Inferior parietal cortex (tissue), 1 donor: ENCODE measurements around the gene ACTR1A.
"Not testable (repeated sequence)": the region's sequence is repeated elsewhere in the genome, so short reads cannot be mapped to it uniquely, and the experiment has no call there.

Source experiments
- DNase-seq: peaks from one replicate; pipeline ENCODE4 v3.0.0-alpha.2; 2016; ENCODE audit errors: extremely low spot score

Gene ACTR1A

DNA sequence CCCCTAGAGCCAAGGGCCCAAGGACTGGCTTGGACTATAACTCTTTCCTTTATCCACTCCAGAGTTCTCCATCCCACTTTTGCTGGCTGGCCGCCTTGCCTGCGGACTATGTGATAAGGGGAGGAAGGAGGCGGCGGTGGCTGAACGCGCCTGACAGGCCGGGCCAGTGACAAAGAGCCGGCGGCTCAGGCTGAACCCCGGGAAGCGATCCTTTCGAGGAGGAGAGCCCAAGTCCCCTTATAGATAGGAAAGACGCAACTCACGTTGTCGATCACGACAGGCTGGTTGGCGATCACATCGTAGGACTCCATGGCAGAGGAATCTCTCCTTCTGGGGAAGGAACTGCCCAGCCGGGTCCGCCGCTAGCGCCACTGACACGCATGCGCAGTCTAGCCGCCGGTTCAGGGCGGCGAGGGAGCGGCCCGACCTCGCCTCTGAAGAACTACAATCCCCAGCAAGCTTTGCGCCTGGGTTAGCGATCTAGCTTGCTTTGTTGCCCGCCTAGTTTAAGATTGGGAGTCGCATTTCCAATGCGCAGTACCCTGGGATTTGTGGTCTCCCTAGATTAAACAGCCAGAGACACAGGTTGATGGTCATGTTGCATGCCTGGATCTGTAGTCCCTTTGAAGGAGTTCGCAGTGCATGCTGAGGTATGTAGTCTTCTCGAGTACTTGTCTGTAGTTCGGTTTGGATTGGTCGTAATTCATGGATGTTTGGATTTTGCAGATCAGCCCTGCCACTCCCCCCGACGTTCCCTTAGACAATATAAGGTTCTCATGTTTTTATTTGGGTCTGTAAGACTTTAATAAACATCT lies at the start of gene ACTR1A:
ACTR1A (minus strand) TSS at position 376 of the 815 bp plus-strand sequence; CDS start at position 311, 65 bp downstream.
- peak; percentile 99 for DNase-seq

GRCh38 chr10:102550636-102551210 lies 48.2 kb upstream of the ACTR1A start:
- no peak for DNase-seq

GRCh38 chr10:102549549-102549948 lies 47.0 kb upstream of the ACTR1A start:
- no peak for DNase-seq

- no peak for DNase-seq
Measured at GRCh38 chr10:102546606-102547320, 44.3 kb upstream of the ACTR1A start.

GRCh38 chr10:102545997-102546396 lies 43.5 kb upstream of the ACTR1A start:
- DNase-seq, result no peak

GRCh38 chr10:102545265-102545871 lies 42.9 kb upstream of the ACTR1A start:
- DNase-seq, result no peak

GRCh38 chr10:102542800-102543418 lies 40.4 kb upstream of the ACTR1A start:
- no peak for DNase-seq

DNA sequence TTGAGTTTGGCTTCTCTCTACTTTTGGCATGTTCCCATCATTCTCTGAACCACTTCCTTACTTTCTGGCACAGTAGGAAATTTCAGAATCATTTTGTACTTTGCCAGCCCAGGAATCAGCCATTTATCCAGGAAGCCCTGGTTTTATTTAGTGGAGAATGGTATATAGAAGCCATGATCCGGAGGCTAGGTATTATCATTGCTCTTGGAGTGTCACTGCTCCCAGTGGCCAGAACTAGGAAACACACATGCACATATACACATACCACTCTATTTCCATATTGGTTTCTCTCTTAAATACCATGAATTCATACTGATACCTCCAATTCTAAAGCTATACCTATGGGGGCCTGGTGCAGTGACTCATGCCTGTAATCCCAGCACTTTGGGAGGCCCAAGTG lies 37.5 kb upstream of the ACTR1A start:
- DNase-seq, result no peak

DNA sequence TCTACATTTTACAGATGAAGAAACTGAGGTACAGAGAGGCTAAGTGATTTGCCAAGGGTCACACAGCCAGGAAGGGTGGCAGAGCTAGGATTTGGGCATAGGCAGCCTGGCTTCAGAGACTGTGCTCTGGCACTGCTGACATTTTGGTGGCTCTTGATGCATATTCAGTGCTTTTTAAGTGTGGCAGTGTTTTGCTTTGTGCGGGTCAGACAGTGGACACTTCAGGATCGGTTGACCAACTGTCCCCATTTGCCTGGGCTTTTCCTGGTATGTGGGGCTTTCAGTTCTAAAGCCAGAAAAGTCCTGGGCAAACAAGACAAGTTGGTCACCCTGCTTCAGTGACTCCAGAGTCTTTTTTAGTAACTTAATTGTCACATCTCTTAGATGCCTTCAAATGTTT lies 36.3 kb upstream of the ACTR1A start:
- DNase-seq, result no peak

DNA sequence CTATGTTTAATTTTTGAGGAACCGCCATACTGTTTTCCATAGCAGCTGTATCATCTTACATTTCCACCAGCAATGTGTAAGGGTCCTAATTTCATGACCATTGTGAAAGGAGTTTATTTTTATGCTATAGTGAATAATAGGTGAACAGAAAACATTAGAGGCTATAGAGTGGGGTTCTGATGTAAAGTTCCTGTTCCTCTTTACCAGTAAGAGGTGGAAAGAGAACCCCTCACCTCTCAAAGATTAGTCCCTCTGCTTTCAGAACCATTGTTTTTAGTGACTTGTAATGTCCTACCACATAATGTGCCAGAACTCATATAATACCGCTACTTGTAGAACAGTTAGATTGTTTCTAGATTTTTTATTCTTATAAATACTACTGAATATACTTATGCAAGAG lies 35.4 kb upstream of the ACTR1A start:
- no peak for DNase-seq

DNA sequence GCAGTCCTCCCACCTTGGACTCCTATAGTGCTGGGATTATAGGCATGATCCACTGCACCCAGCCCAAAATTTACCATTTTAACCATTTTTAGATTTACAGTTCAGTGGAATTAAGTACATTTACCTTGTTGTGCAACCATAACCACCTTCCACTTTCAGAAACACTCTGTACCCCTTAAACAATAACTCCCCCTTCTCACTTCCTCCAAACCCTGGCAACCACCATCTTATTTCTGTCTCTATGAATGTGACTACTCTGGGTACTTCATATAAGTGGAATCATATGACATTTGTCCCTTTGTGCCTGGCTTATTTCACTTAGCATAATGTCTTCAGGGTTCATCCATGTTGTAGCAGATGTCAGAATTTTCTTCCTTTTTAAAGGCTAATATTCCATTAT lies 34.9 kb upstream of the ACTR1A start:
- DNase-seq, result no peak

DNA sequence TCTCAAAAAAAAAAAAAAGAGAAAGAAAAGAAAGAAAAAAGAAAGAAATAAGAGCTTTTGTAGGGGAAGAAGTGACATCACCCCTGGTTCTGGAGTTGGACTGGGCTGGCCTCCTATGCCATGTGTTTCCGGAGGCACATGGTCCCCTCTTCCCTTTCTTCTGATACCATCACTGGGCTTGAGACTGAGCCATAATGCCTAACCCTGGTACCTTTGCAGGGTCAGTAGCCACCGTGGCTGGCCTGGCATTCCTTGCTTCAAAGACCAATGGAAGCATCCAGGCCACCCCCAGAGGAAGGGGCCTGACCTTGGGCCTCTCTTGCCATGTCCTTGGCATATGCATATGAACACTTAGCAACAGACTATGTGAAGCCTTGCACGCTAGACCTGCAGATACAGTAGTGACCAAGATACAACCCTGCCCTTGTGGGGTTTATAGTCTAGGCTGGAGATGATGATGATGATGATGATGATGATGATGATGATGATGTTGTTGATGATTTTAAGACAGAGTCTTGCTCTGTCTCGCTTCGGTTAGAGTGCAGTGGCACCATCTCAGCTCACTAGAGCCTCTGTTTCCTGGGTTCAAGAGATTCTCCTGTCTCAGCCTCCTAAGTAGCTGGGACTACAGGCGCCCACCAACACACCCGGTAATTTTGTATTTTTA lies 33.1 kb upstream of the ACTR1A start:
- DNase-seq, result no peak

DNA sequence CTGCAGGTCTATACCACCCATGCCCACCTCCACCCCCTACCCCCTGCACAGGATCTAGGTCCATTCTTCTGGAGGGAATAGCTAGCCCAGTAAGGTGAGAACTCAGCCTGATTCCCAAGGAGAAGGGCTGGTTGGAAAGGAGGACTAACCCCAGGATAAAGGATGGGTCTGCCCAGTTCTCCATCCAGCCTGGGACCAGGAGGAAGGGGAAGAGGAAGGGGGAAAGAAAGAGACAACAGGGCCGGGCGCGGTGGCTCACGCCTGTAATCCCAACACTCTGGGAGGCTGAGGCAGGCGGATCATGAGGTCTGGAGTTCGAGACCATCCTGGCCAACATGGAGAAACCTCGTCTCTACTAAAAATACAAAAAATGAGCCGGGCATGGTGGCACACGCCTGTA lies 32.5 kb upstream of the ACTR1A start:
- DNase-seq, result not testable (repeated sequence)

DNA sequence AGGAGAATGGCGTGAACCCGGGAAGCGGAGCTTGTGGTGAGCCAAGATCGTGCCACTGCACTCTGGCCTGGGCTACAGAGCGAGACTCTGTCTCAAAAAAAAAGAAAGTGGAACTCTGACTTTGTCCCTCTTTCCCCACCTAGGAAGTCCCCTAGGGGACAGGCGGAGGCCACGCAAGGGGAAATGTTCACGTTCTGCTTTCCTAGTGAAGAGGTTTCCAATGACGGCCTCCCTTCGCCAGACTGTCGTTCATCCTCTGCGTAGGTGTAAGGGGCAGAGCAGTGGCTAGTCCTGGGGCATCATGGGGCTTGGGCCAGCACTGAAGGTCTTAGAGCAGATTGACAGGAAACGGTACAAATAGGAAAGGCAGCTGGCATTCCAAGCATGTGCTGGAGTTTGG lies 31.8 kb upstream of the ACTR1A start:
- no peak for DNase-seq

- DNase-seq, result no peak
Measured at GRCh38 chr10:102527546-102527945, 25.0 kb upstream of the ACTR1A start.

- DNase-seq, result no peak
Measured at GRCh38 chr10:102524746-102525145, 22.2 kb upstream of the ACTR1A start.

- DNase-seq, result no peak
Measured at GRCh38 chr10:102523250-102524029, 20.9 kb upstream of the ACTR1A start.

- no peak for DNase-seq
Measured at GRCh38 chr10:102522874-102523249, 20.4 kb upstream of the ACTR1A start.

- no peak for DNase-seq
Measured at GRCh38 chr10:102519246-102519825, 16.8 kb upstream of the ACTR1A start.

- no peak for DNase-seq
Measured at GRCh38 chr10:102517553-102517952, 15.0 kb upstream of the ACTR1A start.
